Measurements from ENCODE around the gene USB1.
"Not testable (repeated sequence)": the region's sequence is repeated elsewhere in the genome, so short reads cannot be mapped to it uniquely, and the experiment has no call there.

USB1 gene

GRCh38 chr16:57970970-57971369 is 30.2 kb upstream of the USB1 start, which contains the start of gene CNGB1:
TSS of gene CNGB1 (minus strand) at chr16:57971128. CDS start at chr16:57967286, 3,842 bp downstream.
- peak; percentile 7 for DNase-seq

- no peak for DNase-seq
Observed at GRCh38 chr16:57971848-57972247, 29.4 kb upstream of the USB1 start.

GRCh38 chr16:57972306-57972705 is 28.9 kb upstream of the USB1 start:
- no peak for DNase-seq

- no peak for DNase-seq
Observed at GRCh38 chr16:57976331-57976796, 24.8 kb upstream of the USB1 start.

- no peak for DNase-seq
Observed at GRCh38 chr16:57977418-57978069, 23.7 kb upstream of the USB1 start.

GRCh38 chr16:57978070-57978465 is 23.1 kb upstream of the USB1 start:
- DNase-seq, result not testable (repeated sequence)

GRCh38 chr16:57979006-57979585 is 22.1 kb upstream of the USB1 start:
- no peak for DNase-seq

- DNase-seq, result no peak
Observed at GRCh38 chr16:57981636-57982035, 19.6 kb upstream of the USB1 start.

- DNase-seq, result peak; percentile 5
Observed at GRCh38 chr16:57982385-57982784, 18.8 kb upstream of the USB1 start.

- peak; percentile 88 for DNase-seq
Observed at GRCh38 chr16:57984443-57985203, 16.6 kb upstream of the USB1 start.

- peak; percentile 51 for DNase-seq
Observed at GRCh38 chr16:57985204-57986181, 15.7 kb upstream of the USB1 start.

GRCh38 chr16:57986196-57986595 is 15.0 kb upstream of the USB1 start:
- DNase-seq, result no peak

GRCh38 chr16:57987441-57988177 is 13.6 kb upstream of the USB1 start:
- no peak for DNase-seq

- peak; percentile 51 for DNase-seq
Observed at GRCh38 chr16:57988929-57989328, 12.3 kb upstream of the USB1 start.

GRCh38 chr16:57991551-57992059 is 9.6 kb upstream of the USB1 start:
- DNase-seq, result no peak

GRCh38 chr16:57992084-57992483 is 9.1 kb upstream of the USB1 start:
- no peak for DNase-seq

GRCh38 chr16:57993438-57993837 is 7.8 kb upstream of the USB1 start:
- DNase-seq, result peak; percentile 82

GRCh38 chr16:57993897-57994296 is 7.3 kb upstream of the USB1 start:
- peak; percentile 3 for DNase-seq

- no peak for DNase-seq
Observed at GRCh38 chr16:57994361-57994760, 6.8 kb upstream of the USB1 start.

GRCh38 chr16:57994778-57995177 is 6.4 kb upstream of the USB1 start:
- DNase-seq, result peak; percentile 58

- no peak for DNase-seq
Observed at GRCh38 chr16:57995721-57996405, 5.3 kb upstream of the USB1 start.

Measured in NCI-H69 (cell line).